GM13977 (cell line): ENCODE results near the gene ZBED6.

ENCODE experiments used
- DNase-seq: peaks from one replicate; pipeline ENCODE4 v3.0.0; 2012; ENCODE audit warnings: low spot score
- in situ Hi-C: fragments of 300-500 bp; cut with MboI; formaldehyde crosslinking; loops from one replicate; pipeline ENCODE4 v1.12.0; 2022; ENCODE audit warnings: low sequenced_read_pairs, low pct_unique_long_range_greater_than_20kb, mixed read lengths, inconsistent platforms; ENCODE audit not compliant: unreplicated experiment
- TF ChIP-seq, protein P1 (sequence below): IDR thresholded peaks from 2 replicates; pipeline ENCODE4 v1.5.1; 2012; ENCODE audit warnings: mild to moderate bottlenecking, control low read depth; ENCODE audit not compliant: insufficient read depth; ENCODE audit errors: extremely low read depth, missing control alignments

Gene ZBED6

DNA sequence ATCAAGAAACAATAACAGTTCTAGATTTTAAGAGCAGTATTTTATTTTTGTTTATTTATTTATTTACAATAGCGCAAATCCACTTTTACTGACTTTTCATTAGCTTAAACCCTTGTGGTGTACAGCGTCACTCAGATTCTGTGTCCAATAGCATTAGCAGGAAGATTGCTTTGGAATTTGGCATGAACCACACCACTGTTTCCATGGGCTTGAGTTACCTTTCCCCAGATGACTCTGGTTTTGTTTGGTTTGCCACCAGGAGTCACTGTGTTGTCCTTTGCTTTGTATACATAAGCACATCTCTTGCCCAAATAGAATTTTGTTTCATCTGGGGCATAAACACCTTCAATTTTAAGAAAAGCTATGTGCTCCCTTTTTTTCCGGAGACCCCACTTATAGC is 40.1 kb downstream of the ZBED6 start:
- TF ChIP-seq, protein P1, sequence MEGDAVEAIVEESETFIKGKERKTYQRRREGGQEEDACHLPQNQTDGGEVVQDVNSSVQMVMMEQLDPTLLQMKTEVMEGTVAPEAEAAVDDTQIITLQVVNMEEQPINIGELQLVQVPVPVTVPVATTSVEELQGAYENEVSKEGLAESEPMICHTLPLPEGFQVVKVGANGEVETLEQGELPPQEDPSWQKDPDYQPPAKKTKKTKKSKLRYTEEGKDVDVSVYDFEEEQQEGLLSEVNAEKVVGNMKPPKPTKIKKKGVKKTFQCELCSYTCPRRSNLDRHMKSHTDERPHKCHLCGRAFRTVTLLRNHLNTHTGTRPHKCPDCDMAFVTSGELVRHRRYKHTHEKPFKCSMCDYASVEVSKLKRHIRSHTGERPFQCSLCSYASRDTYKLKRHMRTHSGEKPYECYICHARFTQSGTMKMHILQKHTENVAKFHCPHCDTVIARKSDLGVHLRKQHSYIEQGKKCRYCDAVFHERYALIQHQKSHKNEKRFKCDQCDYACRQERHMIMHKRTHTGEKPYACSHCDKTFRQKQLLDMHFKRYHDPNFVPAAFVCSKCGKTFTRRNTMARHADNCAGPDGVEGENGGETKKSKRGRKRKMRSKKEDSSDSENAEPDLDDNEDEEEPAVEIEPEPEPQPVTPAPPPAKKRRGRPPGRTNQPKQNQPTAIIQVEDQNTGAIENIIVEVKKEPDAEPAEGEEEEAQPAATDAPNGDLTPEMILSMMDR, result no peak
- in situ Hi-C loops, result no loop called here
- DNase-seq, result no peak

DNA sequence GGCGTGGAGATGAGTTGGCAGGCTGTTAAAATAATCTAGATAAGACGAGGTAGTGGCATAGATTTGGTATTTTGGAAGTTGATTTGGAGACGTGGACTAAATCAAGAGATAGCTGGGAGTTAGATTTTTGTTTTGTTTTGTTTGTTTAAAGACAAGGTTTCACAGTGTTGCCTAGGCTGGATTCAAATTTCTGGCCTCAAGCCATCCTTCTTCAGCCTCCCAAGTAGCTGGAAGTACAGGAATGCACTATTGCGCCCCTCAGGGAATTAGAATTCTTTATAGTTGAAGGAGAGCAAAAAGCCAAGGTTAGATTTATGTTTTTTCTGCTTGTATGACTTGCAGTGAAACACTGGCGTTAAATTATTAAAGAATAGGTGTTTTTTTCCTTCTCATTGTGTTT is 43.7 kb downstream of the ZBED6 start:
- TF ChIP-seq, protein P1, result no peak
- in situ Hi-C loops, result no loop called here
- DNase-seq, result no peak

DNA sequence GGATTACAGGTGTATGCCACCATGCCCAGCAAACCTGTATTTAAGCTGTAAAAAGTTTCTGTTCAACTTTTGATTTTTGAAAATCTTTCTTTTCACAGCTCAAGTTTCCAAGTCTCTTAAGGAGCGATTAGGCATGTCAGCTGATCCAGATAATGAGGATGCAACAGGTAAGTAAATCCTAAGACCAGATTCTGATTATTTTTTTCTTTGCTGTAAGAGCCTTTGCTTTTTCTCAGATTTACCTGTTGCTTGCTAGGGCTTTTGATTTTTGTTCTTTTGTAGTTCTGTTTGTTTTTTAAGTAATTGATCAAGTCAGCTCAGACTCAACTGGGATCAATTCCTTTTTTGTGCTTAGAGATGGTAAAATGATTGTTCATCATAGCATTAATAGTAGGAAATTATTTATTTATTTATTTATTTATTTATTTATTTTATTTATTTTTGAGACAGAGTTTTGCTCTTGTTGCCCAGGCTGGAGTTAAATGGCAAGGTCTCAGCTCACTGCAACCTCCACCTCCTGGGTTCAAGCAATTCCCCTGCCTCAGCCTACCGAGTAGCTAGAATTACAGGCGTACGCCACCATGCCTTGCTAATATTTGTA is 44.9 kb downstream of the ZBED6 start:
- TF ChIP-seq, protein P1, result no peak
- DNase-seq, result no peak
- in situ Hi-C loops, result no loop called here

DNA sequence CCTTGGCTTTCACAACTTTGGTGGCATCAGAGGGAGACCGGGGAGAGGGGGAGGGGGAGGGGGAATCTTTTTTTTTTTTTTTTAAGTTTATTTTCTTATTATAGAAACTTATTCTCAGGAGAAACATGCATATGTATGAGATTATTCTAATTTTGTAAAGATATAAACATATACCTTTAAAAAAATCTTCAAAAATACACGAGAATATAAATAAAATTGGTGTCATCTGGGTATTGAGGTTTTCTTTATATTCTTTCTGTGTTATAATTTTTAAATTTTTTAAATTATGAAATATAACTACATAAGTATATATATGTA is 47.1 kb downstream of the ZBED6 start:
- in situ Hi-C loops, result no loop called here
- TF ChIP-seq, protein P1, result no peak
- no peak for DNase-seq

DNA sequence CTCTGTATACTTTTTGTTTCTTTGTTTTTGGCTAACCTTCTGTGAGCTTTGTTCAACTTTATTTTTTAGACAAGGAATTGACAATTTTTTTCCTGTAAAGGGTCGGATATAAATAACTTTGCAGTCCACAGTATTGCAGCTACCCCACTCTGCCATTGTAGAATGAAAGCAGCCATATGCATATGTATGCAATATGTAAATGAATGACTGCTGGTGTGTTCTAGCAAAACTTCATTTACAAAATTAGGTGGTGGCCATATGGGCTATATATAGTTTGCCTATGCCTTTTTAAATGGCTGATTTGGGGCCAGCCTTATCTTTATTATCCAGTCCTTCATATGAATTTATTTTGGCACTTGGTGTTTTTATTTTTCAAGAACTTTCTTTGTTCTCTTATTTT is 48.0 kb downstream of the ZBED6 start:
- DNase-seq, result no peak
- in situ Hi-C loops, result no loop called here
- TF ChIP-seq, protein P1, result no peak
